HepG2 (cell line): Measurements from ENCODE around the gene ARF6. TPM values are rescaled to one million over a fixed set of nuclear protein-coding genes. Genes with fewer than 3 reads are reported as not detected.

Source experiments
- BCL6 ChIP-seq: IDR thresholded peaks from 2 replicates; pipeline ENCODE4 v1.6.1; 2016; ENCODE audit warnings: missing genetic modification reagents, missing compliant biosample characterization
- FOXP4 ChIP-seq: sonication (generic); formaldehyde crosslinking; IDR thresholded peaks from 2 replicates; pipeline ENCODE4 v1.4.0; 2020; ENCODE audit warnings: missing genetic modification reagents
- GFI1 ChIP-seq: sonication (generic); formaldehyde crosslinking; IDR thresholded peaks from 2 replicates; pipeline ENCODE4 v1.5.0; 2020; ENCODE audit warnings: missing genetic modification reagents, mild to moderate bottlenecking, borderline replicate concordance
- HOMEZ ChIP-seq: IDR thresholded peaks from 2 replicates; pipeline ENCODE4 v1.6.1; 2016; ENCODE audit warnings: low read depth
- KDM1A ChIP-seq: IDR thresholded peaks from 2 replicates; pipeline ENCODE4 v1.6.1; 2016; ENCODE audit warnings: missing compliant biosample characterization
- KDM2A ChIP-seq: sonication (generic); formaldehyde crosslinking; IDR thresholded peaks from 2 replicates; pipeline ENCODE4 v1.4.0; 2020; ENCODE audit warnings: low read depth, missing genetic modification reagents, borderline replicate concordance
- MXI1 ChIP-seq: IDR thresholded peaks from 3 replicates; pipeline ENCODE4 v1.6.1; 2012; ENCODE audit warnings: low read depth, low read length, inconsistent platforms, borderline replicate concordance
- NCOA1 ChIP-seq: sonication (generic); formaldehyde crosslinking; IDR thresholded peaks from 2 replicates; pipeline ENCODE4 v1.9.0; 2021; ENCODE audit warnings: missing genetic modification reagents
- NR1H2 ChIP-seq: sonication (generic); formaldehyde crosslinking; IDR thresholded peaks from 2 replicates; pipeline ENCODE4 v1.8.1; 2022; ENCODE audit warnings: low read depth, missing genetic modification reagents, borderline replicate concordance
- PHF20 ChIP-seq: sonication (generic); formaldehyde crosslinking; IDR thresholded peaks from 2 replicates; pipeline ENCODE4 v1.5.0; 2020; ENCODE audit warnings: mild to moderate bottlenecking, missing genetic modification reagents
- SAP130 ChIP-seq: IDR thresholded peaks from 2 replicates; pipeline ENCODE4 v1.6.1; 2016; ENCODE audit warnings: low read depth
- SIX4 ChIP-seq: sonication (generic); formaldehyde crosslinking; IDR thresholded peaks from 2 replicates; pipeline ENCODE4 v1.4.0; 2020; ENCODE audit warnings: missing genetic modification reagents
- ZBTB42 ChIP-seq: sonication (generic); formaldehyde crosslinking; IDR thresholded peaks from 2 replicates; pipeline ENCODE4 v1.5.0; 2020; ENCODE audit warnings: mild to moderate bottlenecking, missing genetic modification reagents
- ZFP37 ChIP-seq: sonication (generic); formaldehyde crosslinking; IDR thresholded peaks from 2 replicates; pipeline ENCODE4 v1.4.0; 2020; ENCODE audit warnings: missing genetic modification reagents, borderline replicate concordance
- ZMYM4 ChIP-seq: sonication (generic); formaldehyde crosslinking; IDR thresholded peaks from 2 replicates; pipeline ENCODE4 v1.8.1; 2023; ENCODE audit warnings: mild to moderate bottlenecking, missing genetic modification reagents
- ZNF354B ChIP-seq: sonication (generic); formaldehyde crosslinking; IDR thresholded peaks from 2 replicates; pipeline ENCODE4 v1.8.0; 2022; ENCODE audit warnings: mild to moderate bottlenecking, missing genetic modification reagents
- ZNF574 ChIP-seq: sonication (generic); formaldehyde crosslinking; IDR thresholded peaks from 2 replicates; pipeline ENCODE4 v1.4.0; 2020; ENCODE audit warnings: missing genetic modification reagents
- ZNF616 ChIP-seq: sonication (generic); formaldehyde crosslinking; IDR thresholded peaks from 2 replicates; pipeline ENCODE4 v1.5.0; 2020; ENCODE audit warnings: low read depth, mild to moderate bottlenecking, missing genetic modification reagents
- ZNF646 ChIP-seq: sonication (generic); formaldehyde crosslinking; IDR thresholded peaks from 2 replicates; pipeline ENCODE4 v1.9.0; 2021; ENCODE audit warnings: mild to moderate bottlenecking, missing genetic modification reagents
- ZNF768 ChIP-seq: sonication (generic); formaldehyde crosslinking; IDR thresholded peaks from 2 replicates; pipeline ENCODE4 v1.4.0; 2020; ENCODE audit warnings: missing genetic modification reagents
- polyA plus RNA-seq, 8 experiments: library from polyadenylated mRNA; depleted of rRNA in 3 of 8; stranded (reverse) in 7 of 8; unstranded in 1 of 8; fragments of >200 nt; fragmentation: Illumina TruSeq in 4 of 8; extraction: Trizol in 4 of 8; gene quantifications; 2 replicates each; pipeline versions ENCODE4 v1.2.1 to v1.2.3, GENCODE V29; 2011 to 2016; ENCODE audit warnings: low read depth in 4 of 8, missing spikeins in 1 of 8, mixed read lengths in 1 of 8; ENCODE audit not compliant: insufficient read depth in 1 of 8
- total RNA-seq, 5 experiments: library from RNA; depleted of rRNA; stranded (reverse); fragments of >200 nt; fragmentation: Illumina TruSeq; extraction: Trizol; gene quantifications; 2 replicates each; pipeline ENCODE4 v1.2.3, GENCODE V29; 2016; ENCODE audit warnings: low read depth in 1 of 5

Gene ARF6
- total and polyA plus RNA-seq, 2 of the 13 experiments (the other 11 are each of a cell fraction or from before 2014, with no cell fraction given) = 12.7 to 31.9 TPM

- TF ChIP-seq ZNF574 (CRISPR knock-in tag) (no peak), FOXP4 (no peak), ZMYM4 (CRISPR knock-in tag) (peak; percentile 52), MXI1 (no peak), BCL6 (CRISPR knock-in tag) (peak; percentile 45; the same call in 1 of the 2 replicates), ZNF616 (CRISPR knock-in tag) (no peak), NR1H2 (no peak), GFI1 (CRISPR knock-in tag) (no peak), NCOA1 (CRISPR knock-in tag) (no peak), SIX4 (CRISPR knock-in tag) (no peak), ZFP37 (CRISPR knock-in tag) (no peak), PHF20 (no peak), ZBTB42 (no peak), ZNF768 (no peak), KDM1A (peak; percentile 58; the same call in 1 of the 2 replicates), SAP130 (CRISPR knock-in tag) (no peak), ZNF354B (CRISPR knock-in tag) (no peak), HOMEZ (no peak), ZNF646 (CRISPR knock-in tag) (no peak), KDM2A (no peak)
Observed at GRCh38 chr14:49935526-49935925, 42.6 kb downstream of the ARF6 start (continued).
